GM19035 (cell line): ENCODE results near the gene CCDC174.

Experiments used
- ATAC-seq: cut with Tn5 transposase; IDR thresholded peaks from one replicate; pipeline ENCODE4 v1.9.1; 2021; ENCODE audit not compliant: unreplicated experiment

Gene CCDC174

DNA sequence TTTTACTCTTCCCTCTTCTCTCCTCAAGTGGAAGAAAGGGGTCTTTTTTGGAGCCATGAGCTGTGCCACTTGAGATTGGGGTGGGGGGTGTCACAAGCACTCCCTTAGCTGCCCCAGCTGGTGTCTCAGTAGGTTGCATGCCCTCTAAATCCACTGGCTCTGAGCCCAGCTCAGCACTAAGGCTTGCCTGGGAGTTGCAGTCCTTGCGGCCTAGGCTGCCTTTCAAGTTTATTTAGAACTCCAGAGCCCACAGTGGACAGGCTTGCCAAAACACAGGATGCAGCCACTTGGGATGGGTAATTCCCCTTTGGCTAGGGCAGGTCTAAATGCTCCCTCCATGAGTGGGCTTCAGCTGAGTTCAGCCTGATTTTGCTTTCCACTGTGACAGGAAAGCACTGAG, 48.1 kb downstream of the CCDC174 start:
- ATAC-seq = no peak

DNA sequence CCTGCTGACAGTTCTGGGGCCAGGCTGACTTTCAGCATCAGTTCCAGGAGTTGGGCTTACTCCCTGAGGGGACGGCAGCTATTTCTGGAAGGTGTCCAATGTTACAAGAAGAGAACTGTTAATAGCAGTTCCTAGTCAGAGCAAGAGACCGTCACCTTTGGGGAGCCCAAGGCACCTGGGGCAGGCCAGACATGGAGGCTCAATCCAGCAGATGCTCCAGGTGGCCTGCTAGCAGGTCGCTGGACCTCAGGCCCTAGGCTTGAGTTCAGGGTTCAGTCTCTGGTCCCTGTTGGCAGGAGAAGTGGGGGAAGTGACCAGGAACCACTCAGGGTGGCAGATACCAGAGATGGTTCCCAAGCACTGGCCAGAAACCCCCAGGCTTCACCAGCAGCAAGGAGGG, 49.3 kb downstream of the CCDC174 start:
- no peak for ATAC-seq

DNA sequence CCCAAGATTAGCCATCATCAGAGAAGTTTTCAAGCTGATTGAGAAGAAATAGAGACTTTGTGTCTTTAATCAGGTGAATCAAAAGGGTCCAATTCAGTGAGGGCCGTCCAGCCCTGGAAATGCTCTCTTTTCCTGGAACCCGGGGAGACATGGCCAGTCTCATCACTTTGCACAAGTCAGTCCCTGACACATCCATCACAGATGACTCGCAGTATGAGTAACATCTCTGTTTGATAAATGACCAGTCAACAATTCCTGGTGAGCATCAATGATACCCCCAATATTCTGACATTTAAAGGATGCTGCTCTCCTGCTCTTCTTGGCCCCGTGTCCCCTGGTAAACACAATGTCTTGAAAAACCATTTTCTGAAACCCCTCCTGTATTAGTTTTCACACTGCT, 50.1 kb downstream of the CCDC174 start:
- no peak for ATAC-seq

DNA sequence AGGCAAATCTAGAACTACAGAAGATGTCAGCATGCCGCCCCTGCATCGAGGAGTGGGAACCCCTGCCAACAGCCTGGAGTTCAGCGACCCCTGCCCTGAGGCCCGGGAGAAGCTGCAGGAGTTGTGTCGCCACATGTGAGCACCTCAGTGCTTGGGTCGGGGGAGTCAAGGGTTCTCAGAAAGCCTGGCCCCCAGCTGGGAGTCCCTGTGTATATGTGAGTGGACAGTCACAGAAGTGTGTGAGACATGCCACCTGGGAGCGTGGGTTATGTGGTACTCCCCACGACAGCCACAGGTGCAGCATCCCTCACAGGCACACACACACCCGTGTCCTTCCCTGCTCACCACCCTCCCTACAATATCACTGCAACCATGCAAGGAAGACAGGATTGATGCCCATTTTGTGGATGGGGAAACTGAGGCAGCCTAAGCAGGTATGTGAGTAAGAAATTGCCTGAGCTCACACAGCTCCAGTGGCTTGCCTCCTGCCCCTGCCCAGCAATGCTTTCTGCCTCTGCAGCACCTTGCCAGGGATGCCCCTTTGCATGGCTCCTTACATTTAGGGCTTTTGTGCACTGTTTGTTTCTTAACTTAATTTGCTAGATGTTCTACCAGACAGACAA, 51.7 kb downstream of the CCDC174 start:
- ATAC-seq = no peak

DNA sequence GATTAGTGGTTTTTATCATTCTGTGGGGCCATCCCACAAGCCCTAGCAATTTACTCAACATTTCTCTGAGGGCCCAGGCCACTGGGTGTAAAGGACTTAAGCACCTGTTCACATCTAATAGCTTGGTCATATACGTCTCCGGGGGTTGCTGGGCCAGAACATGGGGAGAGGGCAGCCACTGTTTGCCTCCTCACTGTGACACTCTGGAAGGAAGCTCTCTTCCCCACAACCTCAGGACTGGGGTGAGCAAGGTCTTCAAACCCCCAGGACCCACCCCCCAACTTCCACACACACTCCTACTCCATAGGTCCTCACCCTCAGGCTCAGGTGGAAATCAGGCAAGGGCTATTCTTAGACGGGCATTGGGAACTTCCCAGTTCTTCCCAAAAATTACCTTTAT, 52.2 kb downstream of the CCDC174 start:
- no peak for ATAC-seq

DNA sequence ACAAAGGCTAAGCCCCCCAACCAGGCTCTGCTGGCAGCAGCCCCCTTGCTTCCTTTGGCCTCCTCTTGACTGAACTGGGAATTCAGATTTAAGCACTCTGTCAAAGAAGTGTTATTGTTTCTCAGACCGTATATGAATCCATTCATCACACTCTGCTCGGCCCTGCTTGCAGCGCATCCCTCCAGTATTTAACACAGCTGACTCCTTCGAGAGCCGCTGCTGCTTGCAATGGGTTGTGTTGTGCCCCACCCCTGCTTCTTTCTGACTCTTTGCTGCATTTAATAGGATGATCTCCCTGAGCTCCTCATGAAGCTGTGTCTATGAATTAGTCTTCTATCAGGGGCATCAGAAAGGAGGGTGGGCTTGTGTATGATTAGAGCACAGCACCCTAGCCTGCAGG, 54.5 kb downstream of the CCDC174 start:
- no peak for ATAC-seq

DNA sequence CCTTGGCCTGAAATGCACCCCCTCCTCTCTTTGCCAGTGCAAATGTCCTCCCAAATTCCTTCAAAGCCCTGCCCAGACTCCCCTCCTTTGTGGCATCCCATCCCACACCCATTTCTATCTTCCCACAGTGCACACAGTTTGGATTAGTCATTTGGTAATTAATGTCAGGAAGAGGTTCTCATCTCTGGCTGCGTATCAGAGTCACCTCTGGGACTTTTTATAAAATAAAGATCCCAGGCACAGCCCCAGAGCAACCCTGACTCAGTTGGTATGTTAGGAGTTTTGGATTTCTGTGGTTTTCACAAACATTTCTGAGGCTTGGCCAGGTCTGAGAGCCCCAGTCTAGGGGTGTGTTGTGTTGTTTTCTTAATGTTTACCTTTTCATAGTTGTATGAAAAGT, 65.0 kb downstream of the CCDC174 start:
- ATAC-seq = no peak

DNA sequence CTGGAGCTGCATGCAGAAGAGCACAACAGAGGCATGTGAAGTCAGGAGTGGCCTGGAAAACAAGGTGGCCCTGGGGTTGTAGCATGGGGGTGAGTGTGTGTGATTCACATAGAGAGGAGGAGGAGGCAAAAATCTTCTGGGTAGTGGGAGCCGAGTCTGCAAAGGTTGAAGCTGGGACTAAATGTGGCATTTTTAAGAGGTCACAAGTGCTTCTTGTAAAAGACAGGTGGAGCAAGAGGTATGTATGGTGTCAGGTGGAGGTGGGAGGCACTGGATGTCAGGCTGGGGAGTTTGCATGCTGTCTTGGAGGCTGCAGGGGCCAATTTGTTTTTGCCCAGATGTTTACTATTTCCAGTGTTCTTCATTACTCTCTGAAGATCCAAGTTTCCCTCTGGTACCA, 65.7 kb downstream of the CCDC174 start:
- no peak for ATAC-seq

DNA sequence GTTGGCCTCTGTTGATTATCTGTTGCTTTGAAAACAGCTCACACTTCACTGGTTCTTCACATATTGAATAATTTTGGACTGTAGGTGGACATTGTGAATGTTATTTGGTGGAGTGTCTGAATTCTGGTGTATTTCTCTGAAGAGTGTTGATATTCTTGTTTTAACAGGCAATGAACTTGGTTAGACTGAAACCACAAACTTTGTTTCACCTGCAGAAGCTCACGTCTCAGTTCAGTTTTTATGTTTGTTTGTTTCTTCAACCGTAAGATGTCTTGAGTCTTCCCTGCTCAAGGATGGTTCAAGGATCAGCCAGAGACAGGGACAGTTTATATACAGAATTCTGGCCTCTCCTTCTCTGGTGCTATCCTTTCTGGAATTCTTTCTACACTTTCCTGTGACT, 67.0 kb downstream of the CCDC174 start:
- no peak for ATAC-seq

DNA sequence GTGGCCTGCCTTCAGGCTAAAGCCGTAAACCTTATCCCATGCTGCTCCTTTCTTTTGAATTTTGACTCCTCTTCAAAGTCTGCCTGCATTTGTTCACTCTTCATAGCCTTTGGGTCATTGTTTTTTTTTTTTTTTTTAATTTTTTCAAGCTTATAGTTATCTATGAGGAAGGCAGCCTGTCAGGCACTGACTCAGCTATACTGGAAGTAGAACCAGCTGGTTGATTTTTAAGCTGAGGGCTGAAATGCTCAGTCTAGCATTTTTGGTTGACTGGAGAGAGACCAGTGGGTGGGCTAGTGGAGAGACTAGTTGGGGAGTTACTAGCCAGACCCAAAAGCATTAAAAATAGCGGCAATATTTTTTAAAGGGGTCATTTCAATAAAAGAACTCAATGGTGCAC, 67.4 kb downstream of the CCDC174 start:
- ATAC-seq = no peak

DNA sequence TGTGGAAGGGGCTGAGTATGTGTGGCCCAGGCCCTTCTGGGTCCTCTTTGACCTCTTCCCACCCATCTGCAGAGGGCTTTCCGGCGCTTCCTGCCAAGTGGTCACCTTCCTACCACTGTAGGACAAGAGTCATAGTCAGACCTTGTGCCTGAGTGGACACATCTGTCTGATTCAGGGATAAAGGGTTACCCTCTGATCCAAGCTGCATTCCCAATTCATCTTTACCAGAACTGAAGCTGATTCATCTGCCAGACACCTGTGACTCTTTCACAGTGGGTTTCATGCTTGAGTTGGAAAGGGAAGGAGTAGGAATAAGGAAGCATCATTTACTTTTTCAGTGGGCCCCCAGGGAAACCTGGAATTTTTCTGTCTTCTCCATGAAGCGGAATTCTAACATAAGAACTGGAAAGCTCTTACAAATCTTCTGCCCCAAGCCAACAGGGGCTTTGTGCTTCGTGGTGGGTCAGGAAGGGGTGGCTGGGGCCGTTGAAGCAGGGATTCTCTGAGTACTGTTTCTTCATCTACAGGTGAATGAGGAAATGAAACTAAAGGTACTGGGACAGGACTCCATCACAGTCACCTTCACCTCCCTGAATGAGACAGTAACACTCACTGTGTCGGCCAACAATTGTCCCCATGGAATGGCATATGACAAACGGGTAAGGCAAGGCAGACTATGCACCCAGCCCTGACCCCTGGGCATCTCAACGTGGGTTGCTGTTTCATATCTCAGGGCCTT, 69.7 kb downstream of the CCDC174 start:
- ATAC-seq = no peak
